ENCODE results near the gene PDCD4. TPM values are rescaled to one million over a fixed set of nuclear protein-coding genes. Genes with fewer than 3 reads are reported as not detected.

The PDCD4 gene
- total RNA-seq: 41.6 and 53.6 TPM in 2 replicates

DNA sequence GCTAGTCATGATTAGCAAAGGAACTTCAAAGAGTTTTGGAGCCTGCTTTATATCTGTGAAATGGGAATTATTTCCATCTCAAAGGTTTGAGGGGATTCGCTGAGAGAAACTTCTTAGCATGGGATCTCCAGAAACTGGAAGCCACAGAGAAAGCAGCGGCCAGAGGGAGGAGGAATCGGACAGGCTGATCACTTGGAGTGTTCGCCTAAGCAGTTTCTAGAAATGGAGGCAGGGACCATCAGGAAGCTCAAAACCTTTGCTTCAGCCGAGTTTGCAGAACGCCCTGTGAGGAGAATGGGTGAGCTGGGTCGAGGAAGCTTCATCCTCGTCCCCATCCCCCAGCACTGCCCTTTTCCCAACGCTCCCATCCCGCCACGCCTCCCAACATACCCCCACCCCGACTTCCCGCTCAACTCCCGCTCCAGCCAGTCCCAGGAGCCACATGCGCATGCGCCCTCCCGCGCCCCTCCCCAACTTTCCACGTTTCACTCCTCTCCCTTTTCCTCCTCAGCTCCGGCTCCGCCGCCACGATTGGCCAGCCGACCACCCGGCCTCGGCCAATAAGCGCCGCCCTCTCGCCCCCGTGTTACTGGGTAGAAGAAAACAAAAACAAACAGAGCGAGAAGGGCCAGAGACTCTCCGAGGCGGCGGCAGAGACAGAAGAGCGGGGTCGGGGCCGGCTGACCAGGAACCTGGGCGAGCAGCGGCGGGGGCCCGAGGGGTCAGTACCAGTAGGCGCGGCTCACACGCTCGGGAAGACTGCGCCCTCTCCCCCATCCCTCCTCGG lies at the start of gene PDCD4:
PDCD4 (plus strand) TSS at position 631 of the 787 bp plus-strand sequence. CDS start 4,100 bp downstream, outside the sequence.

DNA sequence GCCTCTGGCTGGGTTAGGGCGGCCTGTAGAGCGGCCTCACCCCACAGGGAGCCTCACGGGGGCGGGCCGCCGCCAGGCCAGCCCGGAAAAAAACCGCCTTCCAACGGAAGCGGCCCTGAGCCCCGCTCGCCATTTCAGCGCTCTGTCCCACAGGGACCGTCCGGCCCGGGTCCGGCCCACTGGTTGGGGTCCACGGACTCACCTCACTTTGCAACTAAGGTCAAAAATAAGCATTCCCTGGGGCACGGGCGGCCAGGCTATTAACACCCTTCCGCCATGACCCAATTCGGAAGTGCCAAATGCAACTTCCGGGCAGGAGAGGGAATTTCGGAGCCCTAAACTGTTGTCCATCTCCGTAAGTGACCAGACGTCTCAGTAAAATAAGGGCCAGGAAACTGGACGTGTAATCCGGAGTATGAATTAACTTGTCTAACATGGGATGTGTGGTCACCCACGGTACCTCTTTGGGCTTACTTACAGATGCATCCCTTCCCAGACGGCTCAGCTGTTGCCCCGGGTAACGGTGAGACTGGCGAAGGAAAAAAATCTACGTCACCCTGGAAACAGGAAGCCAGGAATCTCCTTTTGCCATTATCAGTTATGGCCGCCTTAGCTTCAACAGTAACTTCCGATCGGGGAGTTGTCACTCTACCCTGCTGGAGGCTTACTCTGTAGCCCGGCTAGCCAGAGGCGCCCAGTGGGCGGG lies 47.1 kb downstream of the PDCD4 start, which contains the start of gene BBIP1:
BBIP1 (minus strand) TSS at position 538 of the 706 bp plus-strand sequence. CDS start 1,023 bp downstream, outside the sequence.

DNA sequence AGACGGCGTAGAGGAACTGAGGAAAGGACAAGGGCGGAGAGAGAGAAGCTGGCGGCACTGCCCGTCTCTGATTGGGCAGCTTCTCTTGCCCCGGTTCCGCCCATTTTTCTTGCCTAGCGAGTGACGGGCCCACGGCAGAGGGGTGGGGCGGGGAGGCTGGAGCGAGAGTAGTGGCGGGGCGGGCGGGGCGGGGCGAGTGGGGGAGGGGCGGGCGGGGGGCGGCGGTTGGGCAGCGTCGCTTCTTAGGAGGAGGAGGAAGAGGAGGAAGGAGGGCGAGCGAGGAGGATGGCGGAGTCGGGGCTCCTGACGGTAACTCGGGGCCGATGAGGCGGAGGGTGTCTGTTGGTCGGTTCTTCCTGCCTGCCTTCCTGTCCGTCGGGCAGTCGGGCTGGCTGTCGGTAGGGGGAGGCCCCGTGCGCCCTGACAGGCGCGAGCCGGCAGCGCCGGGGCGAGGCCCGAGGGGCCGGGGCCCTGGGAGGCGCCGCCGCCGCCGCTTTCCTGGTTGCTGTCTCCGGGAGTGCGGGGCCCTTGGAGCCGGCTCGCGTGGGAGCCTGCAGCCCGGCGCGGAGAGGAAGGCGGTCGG lies 47.7 kb downstream of the PDCD4 start, which contains the start of gene SHOC2:
SHOC2 (plus strand) TSS at position 256 of the 583 bp plus-strand sequence. CDS start 44,755 bp downstream, outside the sequence.

Other genes with a start within 250 kb of the PDCD4 start
- gene RBM20, start 227.6 kb upstream of the PDCD4 start, total RNA-seq: not detected in 2 replicates
- 19.5 and 23.9 TPM in 2 replicates for gene BBIP1, start 47.3 kb downstream of the PDCD4 start, total RNA-seq
- 33.4 and 36.0 TPM in 2 replicates for gene SHOC2, start 47.7 kb downstream of the PDCD4 start, total RNA-seq
- gene ADRA2A, start 205.1 kb downstream of the PDCD4 start, total RNA-seq: 1.5 TPM in 1 of 2 replicates, not detected in the other